HL-60/S4 treated with retinoic acid at 250 ng/mL for 4 days and 3 days (cell line): Measurements from ENCODE around the gene ANKRD42.
"Not testable (repeated sequence)": the region's sequence is repeated elsewhere in the genome, so short reads cannot be mapped to it uniquely, and the experiment has no call there.

Experiments used
- in situ Hi-C: fragments of 300-500 bp; cut with MboI; formaldehyde crosslinking; loops from 2 replicates; pipeline ENCODE4 v1.7.0; 2022; ENCODE audit warnings: low sequenced_read_pairs

Gene ANKRD42

DNA sequence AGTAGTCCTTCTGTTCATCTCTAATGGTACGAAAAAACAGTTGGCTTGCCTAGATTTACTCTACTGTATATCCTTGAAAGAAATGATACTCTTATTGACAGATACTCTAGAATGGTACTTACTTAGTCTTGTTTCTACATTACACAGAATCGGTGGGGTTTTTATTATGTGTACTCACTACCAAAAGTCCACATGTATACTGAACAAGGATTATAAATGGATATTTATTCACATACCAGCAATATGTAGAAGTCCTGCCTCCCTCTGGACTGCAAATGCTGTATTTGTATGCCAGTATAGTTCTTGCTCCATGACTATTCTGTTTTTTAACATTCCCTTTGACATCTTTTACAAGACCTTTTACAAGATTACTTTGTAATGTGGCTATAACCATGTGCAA is 22.6 kb upstream of the ANKRD42 start:
- in situ Hi-C loops = no loop called here

DNA sequence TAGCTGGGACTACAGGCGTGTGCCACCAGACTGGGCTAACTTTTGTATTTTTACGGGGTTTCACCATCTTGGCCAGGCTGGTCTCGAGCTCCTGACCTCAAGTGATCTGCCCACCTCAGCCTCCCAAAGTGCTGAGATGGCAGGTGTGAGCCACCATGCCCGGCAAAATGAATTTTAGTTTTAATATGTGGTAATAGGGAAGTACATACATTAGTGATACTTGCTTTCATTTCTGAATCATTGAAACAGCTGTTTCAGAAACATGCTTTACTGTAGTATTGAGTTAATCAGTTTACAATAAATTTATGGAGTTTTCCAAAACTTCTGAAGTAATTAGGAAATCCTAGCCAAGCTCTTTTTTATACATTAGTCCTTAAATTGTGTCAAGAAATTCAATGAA is 21.0 kb upstream of the ANKRD42 start:
- in situ Hi-C loops = no loop called here

GRCh38 chr11:83174008-83174407 is 19.5 kb upstream of the ANKRD42 start:
- in situ Hi-C loops = no loop called here

- in situ Hi-C loops = no loop called here
These were observed 17.7 kb upstream of the ANKRD42 start for GRCh38 chr11:83175815-83176214.

- in situ Hi-C loops = no loop called here
These were observed 11.7 kb upstream of the ANKRD42 start for GRCh38 chr11:83181815-83182214.

GRCh38 chr11:83185767-83186166 is 7.7 kb upstream of the ANKRD42 start:
- in situ Hi-C loops = no loop called here

- in situ Hi-C loops = no loop called here
These were observed 6.0 kb upstream of the ANKRD42 start for GRCh38 chr11:83187465-83187864.

- in situ Hi-C loops = no loop called here
These were observed 2.0 kb upstream of the ANKRD42 start for GRCh38 chr11:83191491-83191890.

DNA sequence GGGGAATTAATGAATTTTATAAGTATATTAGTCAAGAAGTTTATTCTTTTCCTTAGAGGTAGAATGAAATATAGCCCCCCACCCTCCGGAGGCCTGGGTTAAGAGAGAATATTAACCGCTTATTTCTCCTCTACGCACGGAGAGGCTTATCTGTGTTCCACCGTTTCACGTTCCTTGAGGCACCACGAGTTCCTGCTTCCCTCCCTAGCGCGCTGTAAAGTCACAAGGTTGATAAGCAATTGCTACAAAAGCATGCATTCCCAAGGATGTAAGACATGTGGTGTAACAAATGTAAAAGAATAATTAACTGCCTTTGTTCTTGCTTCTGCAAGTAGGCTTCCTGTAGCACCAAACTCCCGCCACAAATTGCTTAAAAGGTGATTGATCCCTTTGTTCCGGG is 1.5 kb upstream of the ANKRD42 start:
- in situ Hi-C loops = no loop called here

DNA sequence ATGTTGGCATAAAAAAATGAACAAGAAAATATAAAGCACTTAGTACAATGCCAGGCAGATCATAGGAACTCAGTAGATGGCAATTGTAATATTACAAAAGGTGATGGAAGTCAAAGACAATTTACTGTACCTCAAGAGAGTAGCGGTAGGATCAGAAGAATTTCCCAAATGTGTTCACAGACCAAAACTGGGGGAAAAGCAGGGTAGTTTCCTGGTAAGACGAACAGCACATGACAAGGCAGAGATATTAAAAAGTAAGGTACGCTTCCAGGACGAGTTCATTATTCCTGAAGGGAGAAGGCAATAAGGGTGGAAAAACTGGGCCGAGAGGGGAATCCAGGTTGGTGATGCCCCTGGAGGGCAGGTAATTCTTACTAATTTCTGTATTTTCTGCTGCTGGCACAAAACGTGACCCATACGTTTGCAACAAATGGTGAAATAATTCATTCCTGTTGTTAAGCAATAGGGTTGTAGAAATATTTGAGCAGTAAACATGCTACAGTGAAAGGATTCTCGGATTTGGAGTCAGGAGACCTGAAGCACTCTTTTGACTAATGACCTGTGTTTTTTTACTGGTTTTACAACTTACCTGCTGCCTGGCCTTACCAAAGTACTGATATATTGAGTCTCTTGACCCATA is 786 bp upstream of the ANKRD42 start:
- in situ Hi-C loops = no loop called here

DNA sequence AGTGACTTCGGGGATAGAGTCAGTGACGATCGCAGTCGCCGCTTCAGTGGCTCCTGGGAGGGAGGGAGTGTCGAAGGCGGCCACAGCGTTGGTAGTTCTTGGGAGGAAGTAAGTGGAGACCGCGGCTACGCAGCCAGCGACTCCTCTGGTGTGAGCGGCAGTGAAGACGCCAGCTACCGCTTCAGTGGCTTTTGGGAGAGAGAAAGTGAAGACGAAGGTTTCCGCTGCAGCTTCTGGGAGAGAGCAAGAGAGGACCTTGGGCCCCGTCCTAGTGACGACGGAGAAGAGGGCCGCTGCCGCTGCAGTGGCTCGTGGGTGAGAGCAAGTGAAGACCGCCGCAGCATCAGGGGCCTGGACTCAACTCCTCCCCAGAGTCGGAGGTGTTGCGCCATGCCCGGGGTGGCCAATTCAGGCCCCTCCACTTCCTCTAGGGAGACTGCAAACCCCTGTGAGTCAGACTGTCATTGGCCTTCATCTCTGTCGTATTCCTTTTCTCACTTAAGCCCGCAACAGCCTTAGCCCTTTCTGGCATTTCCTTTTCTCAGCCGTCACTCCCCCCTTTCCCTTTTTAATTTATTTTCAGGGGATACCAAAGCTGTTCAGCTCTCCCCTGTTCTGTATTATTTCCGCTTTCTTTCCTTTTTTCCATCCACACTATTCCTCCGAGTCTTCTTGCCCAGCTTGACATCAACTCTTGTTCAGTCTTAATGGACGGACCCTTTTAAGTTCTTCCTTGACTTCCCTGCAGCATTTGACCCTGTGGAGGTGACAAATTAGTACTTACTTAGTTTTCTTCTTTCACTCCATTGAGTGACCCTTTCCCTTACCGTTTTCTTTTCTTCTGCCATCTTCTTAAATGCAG is 1.0 kb downstream of the ANKRD42 start:
- in situ Hi-C loops = no loop called here

GRCh38 chr11:83195143-83195466 is 1.6 kb downstream of the ANKRD42 start:
- in situ Hi-C loops = no loop called here

- in situ Hi-C loops = no loop called here
These were observed 2.1 kb downstream of the ANKRD42 start for GRCh38 chr11:83195649-83196048.

GRCh38 chr11:83200035-83200434 is 6.5 kb downstream of the ANKRD42 start:
- in situ Hi-C loops = no loop called here

DNA sequence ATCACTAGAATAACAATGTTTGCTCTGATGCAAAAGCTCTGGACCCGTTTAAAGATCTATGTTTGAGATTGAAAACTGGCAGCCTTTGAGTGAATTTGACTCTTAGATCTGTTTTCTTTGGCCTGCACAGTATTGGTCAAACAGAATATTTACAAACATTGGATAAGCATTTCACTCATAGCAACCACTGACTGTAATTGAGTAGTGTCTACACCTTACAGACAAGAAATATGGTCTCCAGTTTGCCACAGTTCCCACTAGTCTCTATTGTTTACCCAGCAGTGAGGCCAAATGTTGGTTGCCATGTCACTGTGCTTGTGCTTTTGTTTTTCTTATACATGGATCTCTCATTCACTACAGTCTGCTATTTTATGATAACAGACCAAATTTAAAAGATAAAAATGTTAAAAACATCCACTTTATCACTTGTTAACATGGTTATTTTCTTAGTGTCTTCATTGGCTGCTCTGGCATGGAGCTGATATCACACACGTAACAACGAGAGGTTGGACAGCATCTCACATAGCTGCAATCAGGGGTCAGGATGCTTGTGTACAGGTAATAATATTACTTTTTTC is 12.2 kb downstream of the ANKRD42 start:
- in situ Hi-C loops = no loop called here

GRCh38 chr11:83206221-83206620 is 12.7 kb downstream of the ANKRD42 start:
- in situ Hi-C loops = no loop called here

DNA sequence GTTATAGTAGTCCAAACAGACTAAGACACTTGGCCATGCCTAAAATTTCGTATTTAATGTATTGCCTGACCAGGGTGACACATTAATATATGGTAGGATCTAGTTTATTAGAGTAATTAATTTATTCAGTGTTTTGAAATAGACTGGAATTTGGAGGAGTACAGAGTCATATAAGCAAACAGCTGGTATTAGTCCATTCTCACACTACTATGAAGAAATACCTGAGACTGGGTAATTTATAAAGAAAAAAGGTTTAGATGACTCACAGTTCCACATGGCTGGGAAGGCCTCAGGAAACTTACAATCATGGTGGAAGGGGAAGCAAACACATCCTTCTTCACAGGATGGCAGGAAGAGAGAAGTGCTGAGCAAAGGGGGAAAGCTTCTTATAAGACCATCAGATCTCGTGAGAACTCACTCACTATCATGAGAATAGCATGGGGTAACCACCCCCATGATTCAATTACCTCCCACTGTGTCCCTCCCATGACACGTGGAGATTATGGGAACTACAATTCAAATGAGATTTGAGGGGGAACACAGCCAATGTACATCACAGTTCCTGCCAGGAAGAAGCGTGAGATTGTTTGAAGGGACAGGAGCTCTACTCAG is 13.4 kb downstream of the ANKRD42 start:
- in situ Hi-C loops = not testable (repeated sequence)

- in situ Hi-C loops = no loop called here
These were observed 25.6 kb downstream of the ANKRD42 start for GRCh38 chr11:83219095-83219494.

- in situ Hi-C loops = no loop called here
These were observed 26.7 kb downstream of the ANKRD42 start for GRCh38 chr11:83220260-83220659.

GRCh38 chr11:83221694-83222093 is 28.2 kb downstream of the ANKRD42 start:
- in situ Hi-C loops = no loop called here

DNA sequence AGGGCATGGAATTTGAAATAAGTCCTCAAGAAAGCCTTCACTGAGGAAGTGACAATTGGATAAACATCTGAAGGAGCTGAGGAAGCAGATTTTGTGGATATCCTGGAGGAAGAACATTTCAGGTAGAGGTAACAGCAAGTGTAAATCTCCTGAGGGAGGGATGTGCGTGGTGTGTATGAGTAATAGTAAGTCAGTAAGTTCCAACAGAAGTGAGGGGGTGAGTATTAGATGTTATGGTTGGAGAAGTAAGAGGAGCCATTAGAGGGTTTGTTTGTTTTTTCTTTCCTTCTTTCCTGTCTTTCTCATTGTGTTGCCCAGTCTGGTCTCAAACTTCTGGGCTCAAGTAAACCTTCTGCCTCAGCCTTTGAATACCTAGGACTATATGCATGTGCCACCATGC is 29.0 kb downstream of the ANKRD42 start:
- in situ Hi-C loops = no loop called here

DNA sequence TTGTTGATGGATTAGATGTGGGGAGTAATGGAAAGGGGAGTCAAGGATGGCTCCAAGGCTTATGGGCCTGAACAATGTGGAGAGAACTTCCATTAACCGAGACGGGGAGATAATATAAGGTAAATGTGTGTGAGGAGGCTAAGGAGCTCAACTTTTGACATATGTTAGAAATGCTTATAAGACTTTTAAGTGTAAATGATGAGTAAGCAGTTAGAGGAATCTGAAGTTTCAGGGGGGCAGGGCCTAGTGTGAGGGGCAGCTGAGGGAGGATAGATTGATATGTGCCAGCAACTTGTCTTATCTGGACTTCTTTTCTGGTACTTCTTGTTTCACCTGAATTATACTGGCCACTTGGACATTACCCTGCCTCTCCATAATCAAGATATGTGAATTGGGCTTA is 29.9 kb downstream of the ANKRD42 start:
- in situ Hi-C loops = no loop called here
